ENCODE measurements around the gene CSHL1. TPM values are rescaled to one million over a fixed set of nuclear protein-coding genes. Genes with fewer than 3 reads are reported as not detected.
"Not testable (repeated sequence)": the region's sequence is repeated elsewhere in the genome, so short reads cannot be mapped to it uniquely, and the experiment has no call there.

Gene CSHL1
- total RNA-seq, 1 donor from 2014 or later, result not detected

DNA sequence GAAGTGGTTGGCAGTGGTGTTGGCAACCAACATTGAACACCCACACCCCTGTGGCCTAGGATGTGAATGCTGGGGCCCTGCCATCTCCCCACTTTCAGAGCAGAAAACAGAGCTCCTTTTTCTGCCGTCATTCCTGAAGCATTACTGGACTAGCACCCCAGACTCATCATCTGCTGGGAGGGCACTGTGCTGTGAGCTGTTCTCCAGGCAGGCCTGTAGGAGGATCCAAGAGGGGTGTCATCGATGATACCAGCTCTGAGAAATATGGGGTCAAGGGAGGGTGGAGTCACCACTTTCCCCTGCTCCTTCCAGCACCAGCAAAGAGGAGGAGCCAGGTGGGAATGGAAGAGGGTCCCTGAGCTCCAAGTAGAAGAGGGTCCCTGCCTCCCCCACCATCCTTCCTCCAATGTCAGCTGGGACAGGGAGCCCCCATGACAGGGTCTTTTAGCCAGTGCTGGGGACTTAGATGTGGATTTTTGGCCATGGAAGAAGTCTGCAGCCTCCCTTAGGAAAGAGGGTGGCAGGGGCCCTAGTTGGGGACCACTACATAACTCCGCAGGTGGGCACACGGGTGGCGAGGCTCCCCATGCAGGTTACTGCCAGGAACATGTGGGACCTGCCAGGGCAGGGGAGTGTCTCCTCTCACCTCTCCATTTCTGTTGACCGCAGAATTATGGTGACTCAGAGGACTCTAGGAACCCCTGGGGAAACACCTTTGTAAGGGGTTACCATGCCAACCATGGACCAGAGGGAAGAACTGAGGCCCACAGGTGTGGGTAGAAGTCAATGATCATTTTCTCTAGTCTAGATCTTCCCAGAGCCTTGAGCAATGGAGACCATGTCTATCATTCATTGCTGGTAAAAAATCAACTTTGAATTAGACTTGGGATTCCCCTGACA lies 11.9 kb downstream of the CSHL1 start:
- H3K9me3 Mint-ChIP-seq, result not testable (repeated sequence)
- DNase-seq, result peak; percentile 76

GRCh38 chr17:63896524-63897354 lies 14.3 kb downstream of the CSHL1 start, which contains the start of gene CSH1:
Gene CSH1, minus strand, starts transcription at chr17:63896574. Its CDS starts 63 bp downstream, at chr17:63896511.
- H3K27ac Mint-ChIP-seq; DNase-seq; H3K9me3 Mint-ChIP-seq; H3K4me3 Mint-ChIP-seq; H3K4me1 Mint-ChIP-seq; H3K36me3 Mint-ChIP-seq (ENCODE audit: low read depth); intact Hi-C loops (cut with micrococcal nuclease): not testable (repeated sequence)
- H3K27me3 Mint-ChIP-seq, result peaks cover 24% of the 10 kb centered on the region

More for the DNA sequence above, 11.9 kb downstream of the CSHL1 start:
- peaks cover 13% of the 10 kb centered on the region for H3K27me3 Mint-ChIP-seq
- intact Hi-C loops (cut with micrococcal nuclease); H3K27ac Mint-ChIP-seq; H3K4me3 Mint-ChIP-seq; H3K36me3 Mint-ChIP-seq (ENCODE audit: low read depth): not testable (repeated sequence)
- peaks cover 10% of the 10 kb centered on the region for H3K4me1 Mint-ChIP-seq

- peaks cover 23% of the 10 kb centered on the region for H3K27me3 Mint-ChIP-seq
- H3K27ac Mint-ChIP-seq; H3K4me1 Mint-ChIP-seq; H3K9me3 Mint-ChIP-seq; H3K36me3 Mint-ChIP-seq (ENCODE audit: low read depth); H3K4me3 Mint-ChIP-seq; DNase-seq; intact Hi-C loops (cut with micrococcal nuclease): not testable (repeated sequence)
Measured at GRCh38 chr17:63894821-63895220, 16.2 kb downstream of the CSHL1 start.

- H3K4me3 Mint-ChIP-seq; DNase-seq; H3K36me3 Mint-ChIP-seq (ENCODE audit: low read depth); H3K4me1 Mint-ChIP-seq; H3K27ac Mint-ChIP-seq; intact Hi-C loops (cut with micrococcal nuclease); H3K9me3 Mint-ChIP-seq: not testable (repeated sequence)
- H3K27me3 Mint-ChIP-seq, result peaks cover 26% of the 10 kb centered on the region
Measured at GRCh38 chr17:63894021-63894420, 17.0 kb downstream of the CSHL1 start.

- intact Hi-C loops (cut with micrococcal nuclease); H3K36me3 Mint-ChIP-seq (ENCODE audit: low read depth); H3K4me1 Mint-ChIP-seq; DNase-seq; H3K27ac Mint-ChIP-seq; H3K4me3 Mint-ChIP-seq; H3K9me3 Mint-ChIP-seq: not testable (repeated sequence)
- peaks cover 35% of the 10 kb centered on the region for H3K27me3 Mint-ChIP-seq
Measured at GRCh38 chr17:63892316-63893037, 18.6 kb downstream of the CSHL1 start.

GRCh38 chr17:63889026-63889848 lies 21.8 kb downstream of the CSHL1 start:
- H3K4me1 Mint-ChIP-seq; H3K27ac Mint-ChIP-seq; H3K9me3 Mint-ChIP-seq; H3K36me3 Mint-ChIP-seq (ENCODE audit: low read depth); H3K4me3 Mint-ChIP-seq; intact Hi-C loops (cut with micrococcal nuclease): not testable (repeated sequence)
- DNase-seq, result peak; percentile 78
- peaks cover 42% of the 10 kb centered on the region for H3K27me3 Mint-ChIP-seq

DNA sequence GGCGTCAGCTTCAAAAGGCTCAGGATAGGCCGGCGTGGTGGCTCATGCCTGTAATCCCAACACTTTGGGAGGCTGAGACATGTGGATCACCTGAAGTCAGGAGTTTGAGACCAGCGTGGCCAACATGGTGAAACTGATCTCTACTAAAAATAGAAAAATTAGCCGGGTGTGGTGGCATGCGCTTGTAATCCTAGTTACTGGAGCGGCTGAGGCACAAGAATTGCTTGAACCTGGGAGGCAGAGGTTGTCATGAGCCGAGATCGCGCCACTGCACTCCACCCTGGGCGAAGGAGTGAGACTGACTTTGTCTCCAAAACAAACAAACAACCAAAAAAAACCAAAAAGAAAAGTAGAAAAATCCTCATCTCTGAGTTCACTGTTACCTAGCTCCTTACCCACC lies 25.9 kb downstream of the CSHL1 start:
- H3K36me3 Mint-ChIP-seq (ENCODE audit: low read depth); H3K27ac Mint-ChIP-seq: not testable (repeated sequence)
- peaks cover 12% of the 10 kb centered on the region for H3K4me1 Mint-ChIP-seq

DNA sequence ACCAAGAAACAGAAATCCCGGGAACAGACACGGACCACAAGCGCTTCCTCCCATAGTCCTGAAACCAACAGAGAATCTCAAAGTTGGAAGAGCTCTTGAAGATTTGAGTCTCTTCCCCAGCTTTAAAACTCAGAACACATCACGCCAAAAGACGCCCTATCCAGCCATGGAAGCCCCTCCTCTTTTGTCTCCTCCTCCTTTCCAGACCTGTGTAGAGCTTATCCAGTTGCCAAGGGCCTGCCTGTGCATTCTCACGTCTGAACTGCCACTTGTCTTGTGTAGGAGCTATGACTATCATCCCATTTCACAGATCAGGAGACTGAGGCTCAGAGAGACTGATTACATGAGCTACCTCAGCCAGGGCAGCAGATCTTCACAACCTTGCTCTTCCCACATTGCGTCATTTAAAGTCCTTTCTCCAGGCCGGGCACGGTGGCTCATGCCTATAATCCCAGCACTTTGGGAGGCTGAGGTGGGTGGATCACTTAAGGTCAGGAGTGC lies 28.4 kb downstream of the CSHL1 start:
- DNase-seq; H3K9me3 Mint-ChIP-seq; H3K4me3 Mint-ChIP-seq; H3K36me3 Mint-ChIP-seq (ENCODE audit: low read depth); intact Hi-C loops (cut with micrococcal nuclease); H3K4me1 Mint-ChIP-seq; H3K27ac Mint-ChIP-seq: not testable (repeated sequence)
- peaks cover 15% of the 10 kb centered on the region for H3K27me3 Mint-ChIP-seq

More for the DNA sequence above, 25.9 kb downstream of the CSHL1 start:
- peaks cover 25% of the 10 kb centered on the region for H3K27me3 Mint-ChIP-seq
- intact Hi-C loops (cut with micrococcal nuclease); H3K4me3 Mint-ChIP-seq; DNase-seq; H3K9me3 Mint-ChIP-seq: not testable (repeated sequence)

GRCh38 chr17:63881935-63882601 lies 29.0 kb downstream of the CSHL1 start, which contains the start of gene GH2:
Gene GH2, minus strand, starts transcription at chr17:63881944. Its CDS starts 143 bp downstream, at chr17:63881801.
- Mint-ChIP-seq H3K4me1 (peaks cover 5% of the 10 kb centered on the region), H3K9me3 (no peaks in the 10 kb centered on the region), H3K4me3 (no peak within 1 kb of the TSS), H3K27ac (no peak within 1 kb of the TSS), H3K27me3 (peaks cover 11% of the 10 kb centered on the region), H3K36me3 (ENCODE audit: low read depth) (no peaks in the 10 kb centered on the region)
- intact Hi-C loops (cut with micrococcal nuclease), result no loop called here
- peak; percentile 91 for DNase-seq

GRCh38 chr17:63881337-63881736 lies 29.7 kb downstream of the CSHL1 start:
- H3K4me1 Mint-ChIP-seq; H3K9me3 Mint-ChIP-seq; H3K4me3 Mint-ChIP-seq; H3K36me3 Mint-ChIP-seq (ENCODE audit: low read depth); intact Hi-C loops (cut with micrococcal nuclease); DNase-seq; H3K27me3 Mint-ChIP-seq; H3K27ac Mint-ChIP-seq: not testable (repeated sequence)

DNA sequence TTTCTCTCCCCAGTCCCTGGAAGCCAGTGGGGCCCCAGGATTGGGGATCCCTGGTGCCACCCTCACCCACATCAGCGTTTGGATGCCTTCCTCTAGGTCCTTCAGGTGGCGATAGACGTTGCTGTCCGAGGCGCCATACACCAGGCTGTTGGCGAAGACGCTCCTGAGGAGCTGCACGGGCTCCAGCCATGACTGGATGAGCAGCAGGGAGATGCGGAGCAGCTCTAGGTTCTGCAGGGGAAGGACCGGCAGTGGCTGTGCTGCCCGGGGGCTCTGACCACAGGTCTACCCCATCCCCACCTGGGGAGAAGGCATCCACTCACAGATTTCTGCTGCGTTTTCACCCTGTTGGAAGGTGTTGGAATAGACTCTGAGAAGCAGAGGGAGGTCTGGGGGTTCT lies 30.4 kb downstream of the CSHL1 start:
- H3K4me1 Mint-ChIP-seq, result peaks cover 5% of the 10 kb centered on the region
- H3K27me3 Mint-ChIP-seq, result peaks cover 9% of the 10 kb centered on the region
- DNase-seq, result no peak
- intact Hi-C loops (cut with micrococcal nuclease), result no loop called here
- H3K9me3 Mint-ChIP-seq, result no peaks in the 10 kb centered on the region
- no peak overlapping the region for H3K27ac Mint-ChIP-seq
- H3K4me3 Mint-ChIP-seq, result no peak overlapping the region
- H3K36me3 Mint-ChIP-seq (ENCODE audit: low read depth), result no peaks in the 10 kb centered on the region

- H3K27me3 Mint-ChIP-seq; H3K4me1 Mint-ChIP-seq; H3K4me3 Mint-ChIP-seq; H3K9me3 Mint-ChIP-seq; H3K36me3 Mint-ChIP-seq (ENCODE audit: low read depth); H3K27ac Mint-ChIP-seq; intact Hi-C loops (cut with micrococcal nuclease); DNase-seq: not testable (repeated sequence)
Measured at GRCh38 chr17:63878413-63878812, 32.6 kb downstream of the CSHL1 start.

All from activated CD4-positive, alpha-beta T cell treated with anti-CD3 and anti-CD28 coated beads, Interleukin-2, amount 10 ng/mL, durations not matched to agents 24 days and 14 days (primary cell).